SK-N-SH (cell line): ENCODE data around the gene DERA. TPM values are rescaled to one million over a fixed set of nuclear protein-coding genes. Genes with fewer than 3 reads are reported as not detected.

ENCODE experiments used
- CTCF ChIA-PET: fragments of 300-600, 350-600 bp; formaldehyde crosslinking; extraction: SDS; loops from one replicate; lab custom pipeline; 2021; lab: Yijun Ruan, JAX
- POLR2A ChIA-PET: fragments of 350-600 bp; sonication (Branson Sonifier 250); formaldehyde crosslinking; extraction: SDS; loops from one replicate; lab custom pipeline; 2020; ENCODE audit warnings: antibody characterized with exemption, inconsistent platforms; lab: Yijun Ruan, JAX
- DNase-seq: peaks from one replicate; pipeline ENCODE4 v3.0.0; 2012
- H2AFZ ChIP-seq: fragments of 200-600 bp; sonication (generic); 2 replicates; pipeline ENCODE4 v1.8.1; 2016; ENCODE audit warnings: antibody characterized with exemption, mild to moderate bottlenecking, low read depth
- H3F3A ChIP-seq: fragments of 200-600 bp; sonication (generic); replicated peaks from 2 replicates; pipeline ENCODE3; 2016; ENCODE audit warnings: antibody characterized with exemption, mild to moderate bottlenecking; ENCODE audit not compliant: insufficient read depth
- H3K27ac ChIP-seq, 2 experiments: fragments of 200-500 bp in 1 of 2; fragments of 200-600 bp in 1 of 2; sonication (Bioruptor generic) in 1 of 2; sonication (generic), shearing (Covaris generic) in 1 of 2; 2 replicates each; pipeline versions ENCODE4 v1.5.1 to v1.6.1; 2014 to 2016; ENCODE audit warnings: low read depth in 2 of 2, inconsistent platforms in 1 of 2, low read length in 1 of 2, mild to moderate bottlenecking in 1 of 2, mixed read lengths in 1 of 2
- H3K27me3 ChIP-seq: fragments of 200-600 bp; sonication (generic), shearing (Covaris generic); 2 replicates; pipeline ENCODE4 v1.6.1; 2016; ENCODE audit warnings: mixed run types; ENCODE audit not compliant: insufficient read depth
- H3K36me3 ChIP-seq, 2 experiments: fragments of 200-500 bp in 1 of 2; fragments of 200-600 bp in 1 of 2; sonication (Bioruptor generic) in 1 of 2; sonication (generic) in 1 of 2; replicated peaks in 1 of 2; 2 replicates each; pipeline versions ENCODE3 to v1.5.1; 2014 to 2016; ENCODE audit warnings: low read length in 1 of 2, mild to moderate bottlenecking in 1 of 2; ENCODE audit not compliant: insufficient read depth in 2 of 2, control insufficient read depth in 1 of 2
- H3K4me1 ChIP-seq, 2 experiments: fragments of 200-500 bp in 1 of 2; fragments of 200-600 bp in 1 of 2; sonication (Bioruptor generic) in 1 of 2; sonication (generic), shearing (Covaris generic) in 1 of 2; 2 replicates each; pipeline versions ENCODE4 v1.5.1 to v1.6.1; 2014 to 2016; ENCODE audit warnings: low read depth in 1 of 2, low read length in 1 of 2, mixed run types in 1 of 2; ENCODE audit not compliant: insufficient read depth in 2 of 2, control insufficient read depth in 1 of 2
- H3K4me2 ChIP-seq: fragments of 200-600 bp; sonication (generic), shearing (Covaris generic); 2 replicates; pipeline ENCODE4 v1.6.1; 2017; ENCODE audit warnings: mixed run types
- H3K4me3 ChIP-seq, 2 experiments: fragments of 200-500 bp in 1 of 2; fragments of 200-600 bp in 1 of 2; sonication (Bioruptor generic) in 1 of 2; sonication (generic), shearing (Covaris generic) in 1 of 2; 2 replicates each; pipeline versions ENCODE4 v1.5.1 to v1.8.1; 2014 to 2016; ENCODE audit warnings: low read depth in 2 of 2, inconsistent platforms in 1 of 2, low read length in 1 of 2, mild to moderate bottlenecking in 1 of 2, mixed read lengths in 1 of 2, moderate library complexity in 1 of 2
- H3K79me2 ChIP-seq: fragments of 200-600 bp; sonication (generic); 2 replicates; pipeline ENCODE4 v1.8.1; 2017; ENCODE audit warnings: mild to moderate bottlenecking; ENCODE audit not compliant: insufficient read depth
- H3K9ac ChIP-seq: fragments of 200-600 bp; sonication (generic); 2 replicates; pipeline ENCODE4 v1.6.1; 2017; ENCODE audit warnings: mixed run types
- H3K9me2 ChIP-seq: fragments of 200-600 bp; sonication (generic); 2 replicates; pipeline ENCODE4 v1.6.1; 2017; ENCODE audit warnings: mixed run types
- H3K9me3 ChIP-seq: fragments of 200-600 bp; sonication (generic); 2 replicates; pipeline ENCODE4 v1.6.1; 2017; ENCODE audit warnings: mixed run types, mild to moderate bottlenecking, moderate library complexity
- H4K20me1 ChIP-seq: fragments of 200-600 bp; sonication (generic); 2 replicates; pipeline ENCODE4 v1.6.1; 2017; ENCODE audit warnings: mild to moderate bottlenecking, mixed run types; ENCODE audit not compliant: insufficient read depth
- CHD2 ChIP-seq: fragments of 150-350 bp; IDR thresholded peaks from 2 replicates; pipeline ENCODE4 v1.6.1; 2018; ENCODE audit warnings: low read length; ENCODE audit not compliant: partially characterized antibody
- ELF1 ChIP-seq: IDR thresholded peaks from 2 replicates; pipeline ENCODE4 v1.4.0; 2012
- EZH2phosphoT487 ChIP-seq: fragments of 200-600 bp; sonication (generic); IDR thresholded peaks from 2 replicates; pipeline ENCODE4 v1.6.1; 2017; ENCODE audit warnings: low read depth, mixed run types, mild to moderate bottlenecking, antibody characterized with exemption, moderate library complexity, borderline replicate concordance
- FOSL2 ChIP-seq: IDR thresholded peaks from 2 replicates; pipeline ENCODE4 v1.4.0; 2012; ENCODE audit warnings: low read depth, mild to moderate bottlenecking, moderate library complexity, borderline replicate concordance
- FOXJ3 ChIP-seq: sonication (generic); formaldehyde crosslinking; IDR thresholded peaks from 2 replicates; pipeline ENCODE4 v1.5.1; 2020; ENCODE audit warnings: mild to moderate bottlenecking, missing genetic modification reagents
- FOXM1 ChIP-seq: IDR thresholded peaks from 2 replicates; pipeline ENCODE4 v1.4.0; 2012; ENCODE audit warnings: low read depth, mild to moderate bottlenecking
- GABPA ChIP-seq: IDR thresholded peaks from 2 replicates; pipeline ENCODE4 v1.4.0; 2012; ENCODE audit warnings: low read depth, mild to moderate bottlenecking
- MEF2A ChIP-seq: IDR thresholded peaks from 2 replicates; pipeline ENCODE4 v1.4.0; 2012; ENCODE audit warnings: low read depth, borderline replicate concordance
- NFIC ChIP-seq: IDR thresholded peaks from 2 replicates; pipeline ENCODE4 v1.4.0; 2012; ENCODE audit warnings: borderline replicate concordance
- NRF1 ChIP-seq: IDR thresholded peaks from 2 replicates; pipeline ENCODE4 v1.6.1; 2012; ENCODE audit warnings: low read depth, mild to moderate bottlenecking, low read length
- POLR2AphosphoS5 ChIP-seq: IDR thresholded peaks from 2 replicates; pipeline ENCODE4 v1.6.1; 2012; ENCODE audit warnings: low read depth, low read length
- SMC3 ChIP-seq: IDR thresholded peaks from 2 replicates; pipeline ENCODE4 v1.6.1; 2012; ENCODE audit warnings: low read depth, low read length, improper control_type of control experiment
- TEAD4 ChIP-seq: IDR thresholded peaks from 2 replicates; pipeline ENCODE4 v1.4.0; 2012; ENCODE audit warnings: mild to moderate bottlenecking, borderline replicate concordance; ENCODE audit not compliant: insufficient read depth
- YY1 ChIP-seq: IDR thresholded peaks from 2 replicates; pipeline ENCODE4 v1.4.0; 2012; ENCODE audit warnings: low read depth, mild to moderate bottlenecking
- WGBS: methylation state at CpG from one replicate; pipeline ENCODE4 v1.1.6; 2017; ENCODE audit warnings: low lambda C conversion rate; 5-methylcytosine and 5-hydroxymethylcytosine counted together
- polyA plus RNA-seq, 3 experiments: library from polyadenylated mRNA; depleted of rRNA; stranded (reverse); fragments of >200 nt; gene quantifications; 2 replicates each; pipeline ENCODE4 v1.2.3, GENCODE V29; 2012
- TF ChIP-seq, protein P1 (sequence below): IDR thresholded peaks from 2 replicates; pipeline ENCODE4 v1.6.1; 2012; ENCODE audit warnings: mild to moderate bottlenecking, low read depth, low read length, moderate library complexity
- TF ChIP-seq, protein P2 (sequence below): IDR thresholded peaks from 2 replicates; pipeline ENCODE4 v1.4.0; 2012; ENCODE audit warnings: low read depth
- TF ChIP-seq, protein P3 (sequence below): IDR thresholded peaks from 2 replicates; pipeline ENCODE4 v1.4.0; 2012; ENCODE audit warnings: low read depth, borderline replicate concordance
- TF ChIP-seq, protein P4 (sequence below): fragments of 150-350 bp; IDR thresholded peaks from 2 replicates; pipeline ENCODE4 v1.6.1; 2016; ENCODE audit warnings: mild to moderate bottlenecking, low read depth, low read length

DERA gene
- polyA plus RNA-seq, 1 of the 3 experiments (the other 2 are of a cell fraction): 16.6 TPM

DNA sequence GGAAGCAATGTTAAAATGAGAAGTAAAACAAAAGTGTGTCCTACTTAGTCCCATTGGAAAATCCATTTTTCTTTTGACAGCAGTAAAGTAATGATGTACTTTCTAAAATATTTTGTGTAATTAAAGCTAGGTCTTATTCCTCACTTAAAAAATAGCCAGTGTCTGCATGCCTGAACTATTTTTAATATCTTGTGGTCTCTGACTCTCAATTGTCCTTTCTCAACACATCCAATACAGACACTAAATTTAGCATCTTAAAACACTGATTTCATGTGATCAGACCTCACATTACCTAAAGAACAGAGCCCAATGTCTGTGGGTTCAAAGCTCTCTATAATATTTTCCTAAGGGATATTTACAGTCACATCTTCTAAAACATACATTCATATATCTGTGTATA lies 108.0 kb downstream of the DERA start:
- Histone ChIP-seq H3K36me3 (peaks cover 0 to 4% of the 10 kb centered on the region in 2 experiments), H3K27ac (no peak overlapping the region), H3K27me3 (no peaks in the 10 kb centered on the region), H3K9me3 (no peaks in the 10 kb centered on the region), H3K4me3 (no peak overlapping the region), H3K4me2 (no peak overlapping the region), H4K20me1 (no peaks in the 10 kb centered on the region), H3K79me2 (no peaks in the 10 kb centered on the region), H3F3A (no peaks in the 10 kb centered on the region), H2AFZ (no peak overlapping the region), H3K9me2 (no peaks in the 10 kb centered on the region), H3K4me1 (no peaks in the 10 kb centered on the region; a peak in 1 of 4 replicates), H3K9ac (no peak overlapping the region)
- ChIA-PET POLR2A (no interaction called here), CTCF (interaction anchor here (1.2 kb wide), 1 partner anchor 16 kb away, joined by 3 read pairs; no protein-coding TSS in a partner anchor)
- no peak for DNase-seq
- no peak for TF ChIP-seq EZH2phosphoT487
- TF ChIP-seq MEF2A: no peak
- no peak for TF ChIP-seq SMC3
- no peak for TF ChIP-seq FOSL2
- no peak for TF ChIP-seq TEAD4
- TF ChIP-seq, protein P1, sequence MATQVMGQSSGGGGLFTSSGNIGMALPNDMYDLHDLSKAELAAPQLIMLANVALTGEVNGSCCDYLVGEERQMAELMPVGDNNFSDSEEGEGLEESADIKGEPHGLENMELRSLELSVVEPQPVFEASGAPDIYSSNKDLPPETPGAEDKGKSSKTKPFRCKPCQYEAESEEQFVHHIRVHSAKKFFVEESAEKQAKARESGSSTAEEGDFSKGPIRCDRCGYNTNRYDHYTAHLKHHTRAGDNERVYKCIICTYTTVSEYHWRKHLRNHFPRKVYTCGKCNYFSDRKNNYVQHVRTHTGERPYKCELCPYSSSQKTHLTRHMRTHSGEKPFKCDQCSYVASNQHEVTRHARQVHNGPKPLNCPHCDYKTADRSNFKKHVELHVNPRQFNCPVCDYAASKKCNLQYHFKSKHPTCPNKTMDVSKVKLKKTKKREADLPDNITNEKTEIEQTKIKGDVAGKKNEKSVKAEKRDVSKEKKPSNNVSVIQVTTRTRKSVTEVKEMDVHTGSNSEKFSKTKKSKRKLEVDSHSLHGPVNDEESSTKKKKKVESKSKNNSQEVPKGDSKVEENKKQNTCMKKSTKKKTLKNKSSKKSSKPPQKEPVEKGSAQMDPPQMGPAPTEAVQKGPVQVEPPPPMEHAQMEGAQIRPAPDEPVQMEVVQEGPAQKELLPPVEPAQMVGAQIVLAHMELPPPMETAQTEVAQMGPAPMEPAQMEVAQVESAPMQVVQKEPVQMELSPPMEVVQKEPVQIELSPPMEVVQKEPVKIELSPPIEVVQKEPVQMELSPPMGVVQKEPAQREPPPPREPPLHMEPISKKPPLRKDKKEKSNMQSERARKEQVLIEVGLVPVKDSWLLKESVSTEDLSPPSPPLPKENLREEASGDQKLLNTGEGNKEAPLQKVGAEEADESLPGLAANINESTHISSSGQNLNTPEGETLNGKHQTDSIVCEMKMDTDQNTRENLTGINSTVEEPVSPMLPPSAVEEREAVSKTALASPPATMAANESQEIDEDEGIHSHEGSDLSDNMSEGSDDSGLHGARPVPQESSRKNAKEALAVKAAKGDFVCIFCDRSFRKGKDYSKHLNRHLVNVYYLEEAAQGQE: no peak
- TF ChIP-seq POLR2AphosphoS5: no peak
- TF ChIP-seq, protein P2, sequence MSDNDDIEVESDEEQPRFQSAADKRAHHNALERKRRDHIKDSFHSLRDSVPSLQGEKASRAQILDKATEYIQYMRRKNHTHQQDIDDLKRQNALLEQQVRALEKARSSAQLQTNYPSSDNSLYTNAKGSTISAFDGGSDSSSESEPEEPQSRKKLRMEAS: no peak
- TF ChIP-seq GABPA: no peak

DNA sequence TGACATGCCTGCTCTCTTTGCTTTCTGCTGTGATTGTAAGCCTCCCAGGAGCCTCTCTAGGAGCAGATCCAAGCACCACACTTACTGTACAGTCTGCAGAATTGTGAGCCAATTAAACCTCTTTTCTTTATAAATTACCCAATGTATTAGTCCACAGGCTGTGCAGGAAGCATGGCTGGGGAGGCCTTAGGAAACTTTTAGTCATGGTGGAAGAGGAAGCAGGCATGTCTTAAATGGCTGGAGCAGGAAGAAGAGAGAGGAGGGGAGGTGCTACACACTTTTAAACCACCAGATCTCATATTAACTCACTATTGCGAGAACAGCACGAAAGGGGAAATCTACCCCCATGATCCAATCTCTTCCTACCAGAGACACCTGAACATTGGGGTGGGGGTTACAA lies 108.9 kb downstream of the DERA start:
- WGBS: 86% methylated on average over 2 of the region's 2 CpGs
- H3K27ac ChIP-seq: no peak overlapping the region
- H3K9ac ChIP-seq: no peak overlapping the region
- no peaks in the 10 kb centered on the region for H3K9me2 ChIP-seq
- no peaks in the 10 kb centered on the region for H4K20me1 ChIP-seq
- H2AFZ ChIP-seq: no peak overlapping the region
- no peaks in the 10 kb centered on the region; a peak in 1 of 4 replicates for H3K4me1 ChIP-seq
- no peak overlapping the region for H3K4me2 ChIP-seq
- H3K4me3 ChIP-seq: no peak overlapping the region
- ChIA-PET CTCF (no interaction called here), POLR2A (no interaction called here)
- no peaks in the 10 kb centered on the region for H3K79me2 ChIP-seq
- H3K9me3 ChIP-seq: no peaks in the 10 kb centered on the region
- no peaks in the 10 kb centered on the region for H3K27me3 ChIP-seq
- no peak for DNase-seq
- H3K36me3 ChIP-seq: no peaks in the 10 kb centered on the region
- no peaks in the 10 kb centered on the region for H3F3A ChIP-seq
- TF ChIP-seq POLR2AphosphoS5 (no peak), MEF2A (no peak), FOXM1 (no peak), NRF1 (no peak), SMC3 (no peak), NFIC (no peak), ELF1 (no peak), CHD2 (no peak), FOXJ3 (CRISPR knock-in tag) (no peak), YY1 (no peak), GABPA (no peak), FOSL2 (no peak)
- TF ChIP-seq, protein P3, sequence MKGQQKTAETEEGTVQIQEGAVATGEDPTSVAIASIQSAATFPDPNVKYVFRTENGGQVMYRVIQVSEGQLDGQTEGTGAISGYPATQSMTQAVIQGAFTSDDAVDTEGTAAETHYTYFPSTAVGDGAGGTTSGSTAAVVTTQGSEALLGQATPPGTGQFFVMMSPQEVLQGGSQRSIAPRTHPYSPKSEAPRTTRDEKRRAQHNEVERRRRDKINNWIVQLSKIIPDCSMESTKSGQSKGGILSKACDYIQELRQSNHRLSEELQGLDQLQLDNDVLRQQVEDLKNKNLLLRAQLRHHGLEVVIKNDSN: no peak
- TF ChIP-seq, protein P4, sequence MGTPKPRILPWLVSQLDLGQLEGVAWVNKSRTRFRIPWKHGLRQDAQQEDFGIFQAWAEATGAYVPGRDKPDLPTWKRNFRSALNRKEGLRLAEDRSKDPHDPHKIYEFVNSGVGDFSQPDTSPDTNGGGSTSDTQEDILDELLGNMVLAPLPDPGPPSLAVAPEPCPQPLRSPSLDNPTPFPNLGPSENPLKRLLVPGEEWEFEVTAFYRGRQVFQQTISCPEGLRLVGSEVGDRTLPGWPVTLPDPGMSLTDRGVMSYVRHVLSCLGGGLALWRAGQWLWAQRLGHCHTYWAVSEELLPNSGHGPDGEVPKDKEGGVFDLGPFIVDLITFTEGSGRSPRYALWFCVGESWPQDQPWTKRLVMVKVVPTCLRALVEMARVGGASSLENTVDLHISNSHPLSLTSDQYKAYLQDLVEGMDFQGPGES: no peak
- TF ChIP-seq, protein P2: no peak
- TF ChIP-seq, protein P1: no peak
